Sigmoid colon (tissue), 7 donors: Measurements from ENCODE around the gene CMPK1. TPM values are rescaled to one million over a fixed set of nuclear protein-coding genes. Genes with fewer than 3 reads are reported as not detected.

Source experiments
- DNase-seq: peaks from one replicate; pipeline ENCODE4 v3.0.0-alpha.2; 2019
- H3K27ac ChIP-seq, 4 donors: fragments of 200-600 bp; sonication (generic); one replicate each; pipeline ENCODE4 v1.5.1; 2016 to 2019; ENCODE audit warnings: mild to moderate bottlenecking in 1 of 4
- H3K27me3 ChIP-seq, 3 donors: fragments of 200-600 bp; sonication (generic); one replicate each; pipeline ENCODE4 v1.5.1; 2019; ENCODE audit warnings: mild to moderate bottlenecking in 1 of 3
- H3K36me3 ChIP-seq, 4 donors: fragments of 200-600 bp; sonication (generic); one replicate each; pipeline ENCODE4 v1.5.1; 2016 to 2019
- H3K4me1 ChIP-seq, 4 donors: fragments of 200-600 bp; sonication (generic); one replicate each; pipeline ENCODE4 v1.5.1; 2017 to 2019
- H3K4me3 ChIP-seq, 4 donors: fragments of 200-600 bp; sonication (generic); one replicate each; pipeline ENCODE4 v1.5.1; 2017 to 2019; ENCODE audit warnings: mild to moderate bottlenecking in 2 of 4, moderate library complexity in 1 of 4
- H3K9me3 ChIP-seq, 4 donors: fragments of 200-600 bp in 3 of 4; sonication (generic) in 3 of 4; one replicate each; pipeline versions ENCODE4 v1.5.1 to v1.6.1; 2013 to 2019
- EP300 ChIP-seq, 4 donors: sonication (generic); formaldehyde crosslinking; IDR thresholded peaks; one replicate each; pipeline ENCODE4 v1.6.1; 2017; ENCODE audit warnings: antibody characterized with exemption in 4 of 4
- POLR2A ChIP-seq, 2 donors: fragments of 450-650 bp; IDR thresholded peaks; one replicate each; pipeline ENCODE4 v1.6.1; 2016; ENCODE audit warnings: antibody characterized with exemption in 2 of 2, mild to moderate bottlenecking in 2 of 2, moderate library complexity in 2 of 2
- POLR2AphosphoS5 ChIP-seq, 4 donors: sonication (generic); formaldehyde crosslinking; IDR thresholded peaks; one replicate each; pipeline ENCODE4 v1.6.1; 2017; ENCODE audit warnings: antibody characterized with exemption in 4 of 4
- WGBS, 2 donors: extraction: QIAGEN DNeasy Blood & Tissue Kit; methylation state at CpG; one replicate each; pipeline ENCODE4 v1.1.7; 2013; 5-methylcytosine and 5-hydroxymethylcytosine counted together
- intact Hi-C: fragments of 100-400 bp; cut with DNase I; formaldehyde crosslinking; loops from one replicate; pipeline ENCODE4 v1.15.1; 2023
- polyA plus RNA-seq, 3 donors: library from polyadenylated mRNA; stranded (reverse); fragments of 200-250 nt; gene quantifications; one replicate each; pipeline ENCODE4 v1.2.3, GENCODE V29; 2013
- total RNA-seq, 4 donors: library from RNA; depleted of rRNA; stranded (reverse); fragments of >200 nt; gene quantifications; one replicate each; pipeline ENCODE4 v1.1.0, GENCODE V29; 2016
- TF ChIP-seq, protein P1 (sequence below), 4 experiments: fragments of 450-650 bp in 3 of 4; fragments of 200-600 bp in 1 of 4; IDR thresholded peaks; one replicate each; pipeline ENCODE4 v1.5.1; 2016 to 2019; ENCODE audit warnings: antibody characterized with exemption in 4 of 4, mild to moderate bottlenecking in 3 of 4, moderate library complexity in 2 of 4
- donor health status: healthy with polysubstance abuse.
- donor health status: Bipolar disorder and iron deficiency.
- donor health status: healthy.

Gene CMPK1
- total and polyA plus RNA-seq, 7 donors, result 94.1 to 250 (median 130) TPM

GRCh38 chr1:47388030-47388890 is 54.7 kb downstream of the CMPK1 start:
- intact Hi-C loops, result no loop called here
- H3K9me3 ChIP-seq, result no peaks in the 10 kb centered on the region

GRCh38 chr1:47388891-47389238 is 55.3 kb downstream of the CMPK1 start:
- Histone ChIP-seq H3K27ac (no peak overlapping the region), H3K27me3 (no peaks in the 10 kb centered on the region), H3K9me3 (no peaks in the 10 kb centered on the region), H3K36me3 (no peaks in the 10 kb centered on the region), H3K4me3 (no peak overlapping the region), H3K4me1 (no peaks in the 10 kb centered on the region)
- DNase-seq, result peak; percentile 67
- 22 to 24% methylated on average over 3 of the region's 3 CpGs for WGBS, 2 donors
- TF ChIP-seq POLR2A (IDR thresholded peaks at IDR 0.05) (no peak), EP300 (IDR thresholded peaks at IDR 0.05) (no peak)
- TF ChIP-seq, protein P1, sequence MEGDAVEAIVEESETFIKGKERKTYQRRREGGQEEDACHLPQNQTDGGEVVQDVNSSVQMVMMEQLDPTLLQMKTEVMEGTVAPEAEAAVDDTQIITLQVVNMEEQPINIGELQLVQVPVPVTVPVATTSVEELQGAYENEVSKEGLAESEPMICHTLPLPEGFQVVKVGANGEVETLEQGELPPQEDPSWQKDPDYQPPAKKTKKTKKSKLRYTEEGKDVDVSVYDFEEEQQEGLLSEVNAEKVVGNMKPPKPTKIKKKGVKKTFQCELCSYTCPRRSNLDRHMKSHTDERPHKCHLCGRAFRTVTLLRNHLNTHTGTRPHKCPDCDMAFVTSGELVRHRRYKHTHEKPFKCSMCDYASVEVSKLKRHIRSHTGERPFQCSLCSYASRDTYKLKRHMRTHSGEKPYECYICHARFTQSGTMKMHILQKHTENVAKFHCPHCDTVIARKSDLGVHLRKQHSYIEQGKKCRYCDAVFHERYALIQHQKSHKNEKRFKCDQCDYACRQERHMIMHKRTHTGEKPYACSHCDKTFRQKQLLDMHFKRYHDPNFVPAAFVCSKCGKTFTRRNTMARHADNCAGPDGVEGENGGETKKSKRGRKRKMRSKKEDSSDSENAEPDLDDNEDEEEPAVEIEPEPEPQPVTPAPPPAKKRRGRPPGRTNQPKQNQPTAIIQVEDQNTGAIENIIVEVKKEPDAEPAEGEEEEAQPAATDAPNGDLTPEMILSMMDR (IDR thresholded peaks at IDR 0.05), result peak in 3 of 4 experiments; percentile 41 to 56 (median 45)
- intact Hi-C loops, result no loop called here

More at GRCh38 chr1:47388030-47388890, 54.7 kb downstream of the CMPK1 start:
- no peaks in the 10 kb centered on the region for H3K4me1 ChIP-seq
- no peaks in the 10 kb centered on the region for H3K27me3 ChIP-seq
- no peak overlapping the region for H3K4me3 ChIP-seq
- H3K27ac ChIP-seq, result no peak overlapping the region
- 25 to 42% methylated on average over 10 of the region's 10 CpGs for WGBS, 2 donors
- no peaks in the 10 kb centered on the region for H3K36me3 ChIP-seq
- DNase-seq, result no peak
- TF ChIP-seq POLR2AphosphoS5 (IDR thresholded peaks at IDR 0.05) (peak in 1 of 4 donors; percentile 25), EP300 (IDR thresholded peaks at IDR 0.05) (no peak)

GRCh38 chr1:47389731-47390130 is 56.1 kb downstream of the CMPK1 start:
- no peaks in the 10 kb centered on the region for H3K27me3 ChIP-seq
- no peaks in the 10 kb centered on the region for H3K4me1 ChIP-seq
- no peaks in the 10 kb centered on the region for H3K9me3 ChIP-seq
- H3K27ac ChIP-seq, result no peak overlapping the region
- DNase-seq, result no peak
- intact Hi-C loops, result no loop called here
- TF ChIP-seq, protein P1 (IDR thresholded peaks at IDR 0.05), result no peak
- TF ChIP-seq EP300 (IDR thresholded peaks at IDR 0.05) (no peak), POLR2A (IDR thresholded peaks at IDR 0.05) (no peak), POLR2AphosphoS5 (IDR thresholded peaks at IDR 0.05) (no peak)
- WGBS, 2 donors, result 3 to 51% methylated on average over 2 of the region's 2 CpGs
- no peaks in the 10 kb centered on the region for H3K36me3 ChIP-seq
- H3K4me3 ChIP-seq, result no peak overlapping the region

DNA sequence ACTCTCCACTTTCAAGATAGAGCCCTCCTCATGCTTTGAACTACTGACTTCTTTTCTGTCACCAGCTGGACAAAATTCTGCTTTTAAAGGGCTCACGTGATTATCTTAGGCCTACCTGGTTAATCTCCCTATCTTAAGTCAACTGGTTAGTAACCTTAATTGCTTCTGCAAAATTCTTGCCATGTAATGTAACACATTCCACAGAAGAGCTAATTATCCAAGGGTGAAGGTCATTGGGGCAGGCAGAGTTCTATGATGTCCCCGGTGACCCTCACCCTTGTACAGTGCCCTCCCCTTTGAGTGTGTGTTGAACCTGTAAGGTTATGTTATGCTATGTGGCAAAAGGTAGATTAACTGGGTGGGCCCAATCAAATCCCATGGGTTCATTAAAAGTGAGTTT is 57.3 kb downstream of the CMPK1 start:
- no peaks in the 10 kb centered on the region for H3K36me3 ChIP-seq
- H3K4me3 ChIP-seq, result no peak overlapping the region
- WGBS, 2 donors, result 29 to 59% methylated on average over 2 of the region's 2 CpGs
- no peaks in the 10 kb centered on the region for H3K9me3 ChIP-seq
- no peaks in the 10 kb centered on the region for H3K4me1 ChIP-seq
- no peak overlapping the region for H3K27ac ChIP-seq
- TF ChIP-seq, protein P1 (IDR thresholded peaks at IDR 0.05), result no peak
- TF ChIP-seq POLR2A (IDR thresholded peaks at IDR 0.05) (no peak), EP300 (IDR thresholded peaks at IDR 0.05) (no peak), POLR2AphosphoS5 (IDR thresholded peaks at IDR 0.05) (no peak)
- DNase-seq, result no peak
- no peaks in the 10 kb centered on the region for H3K27me3 ChIP-seq
- intact Hi-C loops, result no loop called here

DNA sequence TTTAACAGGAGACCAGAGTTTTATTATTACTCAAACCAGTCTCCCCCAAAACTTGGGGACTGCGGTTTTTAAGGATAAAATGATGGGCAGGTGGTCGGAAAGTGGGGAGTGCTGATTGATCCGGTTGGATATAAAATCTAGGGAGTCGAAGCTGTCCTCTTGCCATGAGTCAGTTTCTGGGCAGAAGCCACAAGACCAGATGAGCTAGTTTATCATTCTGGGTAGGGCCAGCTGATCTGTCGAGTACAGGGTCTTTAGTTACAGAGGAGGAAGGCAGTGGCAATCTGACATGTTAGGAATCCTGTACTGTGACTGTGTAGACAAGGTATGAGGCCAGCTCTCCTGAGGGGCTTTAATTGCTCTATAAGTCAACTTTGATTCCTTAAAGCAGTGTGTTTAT is 59.6 kb downstream of the CMPK1 start:
- 72 to 75% methylated on average over 5 of the region's 5 CpGs for WGBS, 2 donors
- intact Hi-C loops, result no loop called here
- Histone ChIP-seq H3K36me3 (no peaks in the 10 kb centered on the region), H3K9me3 (no peaks in the 10 kb centered on the region), H3K4me3 (no peak overlapping the region), H3K27ac (no peak overlapping the region), H3K4me1 (no peaks in the 10 kb centered on the region), H3K27me3 (peaks cover 0 to 14% (median 0%) of the 10 kb centered on the region in 3 donors)
- TF ChIP-seq EP300 (IDR thresholded peaks at IDR 0.05) (no peak), POLR2AphosphoS5 (IDR thresholded peaks at IDR 0.05) (no peak), POLR2A (IDR thresholded peaks at IDR 0.05) (no peak)
- TF ChIP-seq, protein P1 (IDR thresholded peaks at IDR 0.05), result no peak
- no peak for DNase-seq
